CD4-positive, alpha-beta memory T cell (primary cell): Measurements from ENCODE around the gene GDAP2. TPM values are rescaled to one million over a fixed set of nuclear protein-coding genes. Genes with fewer than 3 reads are reported as not detected.

Source experiments
- CTCF ChIA-PET: fragments of 350-600 bp; sonication (Branson Sonifier 250); formaldehyde crosslinking; loops from one replicate; lab custom pipeline; 2021; ENCODE audit warnings: inconsistent platforms; ENCODE audit not compliant: partially characterized antibody; lab: Charles Lee
- POLR2A ChIA-PET: fragments of 350-600 bp; sonication (Branson Sonifier 250); formaldehyde crosslinking; loops from one replicate; lab custom pipeline; 2021; ENCODE audit not compliant: partially characterized antibody; lab: Charles Lee
- DNase-seq, 5 donors: peaks; one replicate each; pipeline versions ENCODE4 v3.0.0 to v3.0.0-alpha.2; 2020 to 2022; ENCODE audit warnings: mixed read lengths in 1 of 5
- H3K27ac ChIP-seq: one replicate; pipeline ENCODE4 v1.7.0; 2013; ENCODE audit warnings: low read depth, low read length
- H3K27me3 ChIP-seq: 2 replicates; pipeline ENCODE4 v1.7.0; 2013; ENCODE audit warnings: mild to moderate bottlenecking, low read length, moderate library complexity; ENCODE audit not compliant: insufficient read depth
- H3K36me3 ChIP-seq: 2 replicates; pipeline ENCODE4 v1.7.0; 2013; ENCODE audit warnings: mild to moderate bottlenecking, low read length, moderate library complexity; ENCODE audit not compliant: insufficient read depth
- H3K4me1 ChIP-seq: 2 replicates; pipeline ENCODE4 v1.7.0; 2013; ENCODE audit warnings: mild to moderate bottlenecking, low read length, moderate library complexity; ENCODE audit not compliant: insufficient read depth
- H3K4me3 ChIP-seq, 2 donors: one replicate each; pipeline ENCODE4 v1.7.0; 2013; ENCODE audit warnings: low read length in 2 of 2, mild to moderate bottlenecking in 1 of 2
- H3K9me3 ChIP-seq, 2 donors: one replicate each; pipeline ENCODE4 v1.7.0; 2013; ENCODE audit warnings: low read length in 2 of 2, control low read depth in 1 of 2; ENCODE audit not compliant: control insufficient read depth in 1 of 2
- H3K27ac Mint-ChIP-seq, 7 donors: one replicate each; pipeline ENCODE4 v1.8.0; 2020 to 2021; ENCODE audit warnings: mixed read lengths in 7 of 7, mild to moderate bottlenecking in 6 of 7, inconsistent platforms in 3 of 7, moderate library complexity in 3 of 7
- H3K27me3 Mint-ChIP-seq, 2 donors: one replicate each; pipeline ENCODE4 v1.8.0; 2020 to 2021; ENCODE audit warnings: mixed read lengths in 2 of 2
- H3K36me3 Mint-ChIP-seq, 2 donors: one replicate each; pipeline ENCODE4 v1.8.0; 2020 to 2021; ENCODE audit warnings: mixed read lengths in 2 of 2, inconsistent platforms in 1 of 2, mild to moderate bottlenecking in 1 of 2
- H3K4me1 Mint-ChIP-seq, 4 donors: one replicate each; pipeline ENCODE4 v1.8.0; 2020 to 2021; ENCODE audit warnings: mixed read lengths in 4 of 4, mild to moderate bottlenecking in 1 of 4
- H3K4me3 Mint-ChIP-seq, 8 donors: one replicate each; pipeline ENCODE4 v1.8.0; 2020 to 2021; ENCODE audit warnings: mixed read lengths in 8 of 8, mild to moderate bottlenecking in 7 of 8, moderate library complexity in 6 of 8, inconsistent platforms in 3 of 8
- H3K9me3 Mint-ChIP-seq, 8 donors: one replicate each; pipeline ENCODE4 v1.8.0; 2020 to 2021; ENCODE audit warnings: mixed read lengths in 8 of 8, mild to moderate bottlenecking in 5 of 8, inconsistent platforms in 3 of 8, moderate library complexity in 1 of 8
- intact Hi-C: fragments of 100-400 bp; cut with micrococcal nuclease; formaldehyde crosslinking; loops from one replicate; pipeline ENCODE4 v1.15.1; 2023
- polyA plus RNA-seq, 2 donors: library from polyadenylated mRNA; unstranded; fragments of 300-500 nt; fragmentation: Illumina TruSeq; gene quantifications; one replicate each; pipeline ENCODE4 v1.2.3, GENCODE V29; 2021
- total RNA-seq, 2 experiments: library from RNA; stranded (reverse); gene quantifications; one replicate each; pipeline ENCODE4 v1.2.3, GENCODE V29; 2021

Gene GDAP2
- total and polyA plus RNA-seq, 4 experiments from 2014 or later = 5.6 to 29.5 (median 20.1) TPM

DNA sequence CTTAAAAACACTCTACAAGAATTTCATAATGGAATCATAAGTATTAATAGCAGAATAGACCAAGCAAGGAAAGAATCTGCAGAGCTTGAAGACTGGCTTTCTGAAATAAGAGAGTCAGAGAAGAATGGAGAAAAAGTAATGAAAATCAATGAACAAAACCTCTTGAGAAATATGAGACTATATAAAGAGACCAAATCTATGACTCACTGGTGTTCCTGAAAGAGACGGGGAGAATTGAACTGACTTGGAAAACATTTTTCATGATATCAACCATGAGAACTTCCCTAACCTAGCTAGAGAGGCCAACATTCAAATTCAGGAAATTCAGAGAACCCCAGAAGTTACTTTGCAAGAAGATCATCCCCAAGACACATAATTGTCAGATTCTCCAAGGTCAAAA lies 85.6 kb downstream of the GDAP2 start:
- Histone ChIP-seq H3K36me3 (no peaks in the 10 kb centered on the region), H3K9me3 (no peaks in the 10 kb centered on the region), H3K4me1 (no peaks in the 10 kb centered on the region), H3K27ac (no peak overlapping the region), H3K27me3 (no peaks in the 10 kb centered on the region), H3K4me3 (no peak overlapping the region)
- Mint-ChIP-seq H3K36me3 (peaks cover 39 to 72% of the 10 kb centered on the region in 2 donors), H3K27ac (no peak overlapping the region), H3K4me3 (no peak overlapping the region), H3K4me1 (no peaks in the 10 kb centered on the region), H3K27me3 (no peaks in the 10 kb centered on the region), H3K9me3 (peaks cover 9 to 27% (median 22%) of the 10 kb centered on the region in 8 donors)
- CTCF ChIA-PET = no interaction called here
- intact Hi-C loops = no loop called here
- POLR2A ChIA-PET = no interaction called here
- DNase-seq = no peak

DNA sequence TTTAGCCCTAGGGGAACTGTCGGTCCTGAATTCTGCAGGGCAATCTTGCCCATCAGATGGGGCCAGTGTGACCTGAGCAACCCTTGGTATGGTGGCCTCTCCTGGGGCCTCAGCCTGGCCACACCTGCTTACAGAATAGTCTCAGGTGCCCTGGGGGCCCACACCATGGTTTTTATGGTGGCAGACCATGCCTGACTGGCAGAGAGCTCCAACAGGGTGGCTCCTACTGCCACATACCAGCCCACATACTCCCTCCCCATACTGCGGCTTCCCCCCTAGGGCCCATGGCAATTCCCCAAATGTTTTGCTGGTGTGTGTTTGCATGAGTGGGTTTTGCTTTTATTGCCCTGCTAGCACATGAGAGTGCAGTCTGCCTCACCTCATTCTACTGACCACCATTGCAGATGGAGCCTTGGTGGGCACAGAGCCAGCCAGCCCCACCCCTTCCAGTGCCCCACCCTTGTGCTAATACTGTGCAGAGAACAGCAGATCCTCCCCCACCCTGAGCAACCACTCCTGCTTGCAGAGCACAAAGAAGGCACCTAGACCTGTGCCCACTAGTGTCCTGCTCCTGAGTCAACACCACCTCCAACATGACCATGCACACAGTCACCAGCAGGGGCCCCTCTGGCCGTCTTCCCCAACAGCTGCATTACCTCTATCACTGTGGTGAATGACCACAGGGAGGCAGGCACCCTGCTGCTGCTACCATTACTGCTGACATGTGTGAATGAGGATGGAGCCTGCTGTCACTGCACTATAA lies 86.8 kb downstream of the GDAP2 start:
- Mint-ChIP-seq H3K4me1 (no peaks in the 10 kb centered on the region), H3K27ac (no peak overlapping the region), H3K36me3 (peaks cover 44 to 80% of the 10 kb centered on the region in 2 donors), H3K4me3 (no peak overlapping the region), H3K9me3 (peaks cover 9 to 32% (median 25%) of the 10 kb centered on the region in 8 donors), H3K27me3 (no peaks in the 10 kb centered on the region)
- CTCF ChIA-PET = interaction anchor here (0.6 kb wide), 1 partner anchor 339 kb away, joined by 3 read pairs; no protein-coding TSS in a partner anchor
- H3K27ac ChIP-seq = no peak overlapping the region
- H3K4me1 ChIP-seq = no peaks in the 10 kb centered on the region
- no peak overlapping the region for H3K4me3 ChIP-seq
- no peaks in the 10 kb centered on the region for H3K36me3 ChIP-seq
- no peaks in the 10 kb centered on the region for H3K9me3 ChIP-seq
- DNase-seq = no peak
- intact Hi-C loops = no loop called here
- POLR2A ChIA-PET = no interaction called here
- no peaks in the 10 kb centered on the region for H3K27me3 ChIP-seq

DNA sequence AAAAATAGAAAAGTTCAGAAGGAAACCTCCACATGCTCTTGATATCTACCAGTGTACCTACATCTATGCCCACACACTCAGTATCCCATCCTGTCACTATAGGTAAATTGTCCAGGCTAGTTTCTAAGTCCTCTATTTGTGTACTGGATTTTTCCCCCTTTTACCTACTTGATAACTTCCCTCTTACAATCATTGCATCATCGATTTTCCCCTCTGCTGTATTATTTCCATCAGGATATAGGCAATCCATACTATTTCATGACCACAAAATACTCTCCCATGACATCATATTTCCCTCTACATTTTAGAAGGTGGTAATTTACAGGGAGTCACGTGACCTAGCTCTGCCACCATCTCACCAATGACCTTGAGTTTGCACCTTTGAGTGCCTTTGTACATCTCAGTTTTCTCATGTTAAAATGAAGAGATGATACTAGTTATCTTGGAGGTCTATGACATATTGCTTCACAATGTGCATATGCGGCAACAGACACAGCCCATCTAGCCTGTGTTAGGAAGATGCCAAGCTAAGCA lies 88.2 kb downstream of the GDAP2 start:
- Histone ChIP-seq H3K9me3 (no peaks in the 10 kb centered on the region), H3K27ac (no peak overlapping the region), H3K4me3 (no peak overlapping the region), H3K36me3 (no peaks in the 10 kb centered on the region), H3K4me1 (no peaks in the 10 kb centered on the region), H3K27me3 (no peaks in the 10 kb centered on the region)
- ChIA-PET POLR2A (no interaction called here), CTCF (no interaction called here)
- H3K9me3 Mint-ChIP-seq = peaks cover 9 to 32% (median 25%) of the 10 kb centered on the region in 8 donors
- no peak for DNase-seq
- no peaks in the 10 kb centered on the region for H3K4me1 Mint-ChIP-seq
- intact Hi-C loops = no loop called here
- no peaks in the 10 kb centered on the region for H3K27me3 Mint-ChIP-seq
- H3K27ac Mint-ChIP-seq = no peak overlapping the region
- peaks cover 42 to 79% of the 10 kb centered on the region in 2 donors for H3K36me3 Mint-ChIP-seq
- H3K4me3 Mint-ChIP-seq = no peak overlapping the region

DNA sequence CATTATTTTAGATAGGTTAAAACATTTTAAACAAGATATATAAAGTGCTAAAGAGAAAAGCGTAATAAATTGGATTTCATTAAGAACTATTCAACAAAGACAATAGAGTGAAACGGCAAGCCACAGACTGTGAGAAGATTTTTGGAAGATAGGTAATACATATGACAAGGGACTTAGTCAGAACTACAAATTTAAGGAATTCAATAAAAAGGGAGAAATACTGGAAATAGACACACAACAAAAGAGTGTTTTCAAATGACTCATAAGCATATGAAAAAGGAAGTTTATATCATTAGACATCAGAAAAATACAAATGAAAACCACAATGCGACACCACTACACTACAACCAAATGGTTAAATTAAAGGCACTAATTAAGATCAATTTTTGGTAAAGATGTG lies 90.5 kb downstream of the GDAP2 start:
- Mint-ChIP-seq H3K27ac (no peak overlapping the region), H3K4me1 (no peaks in the 10 kb centered on the region), H3K9me3 (peaks cover 1 to 12% (median 8%) of the 10 kb centered on the region in 8 donors), H3K36me3 (peaks cover 23 to 57% of the 10 kb centered on the region in 2 donors), H3K4me3 (no peak overlapping the region), H3K27me3 (no peaks in the 10 kb centered on the region)
- no peaks in the 10 kb centered on the region for H3K4me1 ChIP-seq
- no peaks in the 10 kb centered on the region for H3K27me3 ChIP-seq
- intact Hi-C loops = no loop called here
- no peaks in the 10 kb centered on the region for H3K9me3 ChIP-seq
- no peak overlapping the region for H3K27ac ChIP-seq
- CTCF ChIA-PET = no interaction called here
- no peak for DNase-seq
- H3K4me3 ChIP-seq = no peak overlapping the region
- POLR2A ChIA-PET = no interaction called here
- H3K36me3 ChIP-seq = no peaks in the 10 kb centered on the region

DNA sequence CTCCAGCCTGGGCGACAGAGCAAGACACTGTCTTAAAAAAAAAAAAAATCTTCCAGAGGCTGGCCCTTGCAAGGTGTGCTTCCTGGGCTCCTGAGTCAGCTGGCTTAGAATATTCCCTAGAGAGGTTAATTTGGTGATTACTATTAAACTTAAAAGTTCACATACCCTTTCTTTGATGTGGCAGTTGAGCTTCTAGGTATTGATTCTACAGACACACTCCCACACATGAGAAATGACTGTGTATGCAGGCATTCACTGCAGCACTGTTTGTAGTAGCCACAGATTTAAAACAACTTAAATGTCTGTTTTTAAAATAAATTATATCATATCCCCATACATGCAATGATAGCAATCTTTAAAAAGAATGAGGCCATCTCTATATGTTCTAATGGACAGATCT lies 93.4 kb downstream of the GDAP2 start:
- H3K27me3 Mint-ChIP-seq = peaks cover 0 to 1% of the 10 kb centered on the region in 2 donors
- CTCF ChIA-PET = interaction anchor here (0.7 kb wide), 1 partner anchor 670 kb away, joined by 3 read pairs; no protein-coding TSS in a partner anchor

DNA sequence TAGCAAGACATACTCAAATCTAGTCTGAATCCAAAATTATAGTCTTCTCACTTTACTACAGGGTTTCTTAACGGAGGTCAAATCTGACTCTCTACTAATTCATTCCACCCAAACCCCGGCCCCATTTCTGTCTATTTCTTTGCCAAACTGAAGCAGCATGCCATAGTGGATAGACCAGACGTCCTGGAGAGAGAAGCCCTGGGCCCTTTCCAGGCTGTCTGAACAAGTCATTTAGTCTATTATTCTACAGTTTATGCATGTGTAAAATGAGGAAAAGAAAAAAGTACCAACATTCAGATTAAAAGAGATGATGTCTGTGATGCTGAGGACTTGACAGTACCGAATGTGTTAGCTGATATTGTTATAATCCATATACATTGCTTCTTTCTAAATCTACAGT lies 95.0 kb downstream of the GDAP2 start:
- no peak overlapping the region for H3K27ac Mint-ChIP-seq

More for the DNA sequence above, 93.4 kb downstream of the GDAP2 start:
- H3K4me3 ChIP-seq = no peak overlapping the region
- no peaks in the 10 kb centered on the region for H3K4me1 ChIP-seq
- H3K27ac ChIP-seq = no peak overlapping the region
- Mint-ChIP-seq H3K4me1 (no peaks in the 10 kb centered on the region), H3K27ac (no peak overlapping the region), H3K36me3 (peaks cover 9 to 35% of the 10 kb centered on the region in 2 donors), H3K4me3 (no peak overlapping the region), H3K9me3 (peaks cover 1 to 17% (median 10%) of the 10 kb centered on the region in 8 donors)
- H3K36me3 ChIP-seq = no peaks in the 10 kb centered on the region
- DNase-seq = no peak
- POLR2A ChIA-PET = no interaction called here
- intact Hi-C loops = no loop called here
- H3K9me3 ChIP-seq = no peaks in the 10 kb centered on the region
- no peaks in the 10 kb centered on the region for H3K27me3 ChIP-seq

DNA sequence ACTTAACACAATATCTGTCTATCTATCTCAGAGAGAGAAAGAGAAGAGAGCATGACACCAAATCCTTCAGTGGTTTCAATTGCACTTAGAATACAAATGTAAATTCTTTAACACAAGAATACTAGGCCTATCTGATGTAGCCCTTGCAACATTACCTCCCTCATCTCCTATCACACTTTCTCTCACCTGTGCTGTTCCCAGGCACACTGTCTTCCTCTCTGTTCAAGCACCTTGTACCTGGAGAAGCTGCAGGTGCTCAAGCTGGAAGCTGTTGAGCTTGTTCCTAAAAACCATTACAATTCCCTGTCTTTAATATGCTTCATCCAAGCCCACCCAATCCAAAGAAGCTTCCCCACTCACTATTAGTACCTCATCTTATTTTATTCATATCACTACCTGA lies 97.0 kb downstream of the GDAP2 start:
- H3K4me1 ChIP-seq = no peaks in the 10 kb centered on the region
- H3K27ac Mint-ChIP-seq = no peak overlapping the region
- no peak overlapping the region for H3K27ac ChIP-seq
- peaks cover 0 to 23% (median 17%) of the 10 kb centered on the region in 8 donors for H3K9me3 Mint-ChIP-seq
- CTCF ChIA-PET = no interaction called here
- H3K9me3 ChIP-seq = no peaks in the 10 kb centered on the region
- H3K36me3 ChIP-seq = no peaks in the 10 kb centered on the region
- POLR2A ChIA-PET = no interaction called here
- no peaks in the 10 kb centered on the region for H3K4me1 Mint-ChIP-seq
- peaks cover 2 to 6% of the 10 kb centered on the region in 2 donors for H3K27me3 Mint-ChIP-seq
- H3K36me3 Mint-ChIP-seq = peaks cover 0 to 5% of the 10 kb centered on the region in 2 donors
- H3K4me3 Mint-ChIP-seq = no peak overlapping the region
- H3K27me3 ChIP-seq = no peaks in the 10 kb centered on the region
- no peak for DNase-seq
- intact Hi-C loops = no loop called here
- no peak overlapping the region for H3K4me3 ChIP-seq

More for the DNA sequence above, 95.0 kb downstream of the GDAP2 start:
- CTCF ChIA-PET = no interaction called here
- no peak overlapping the region for H3K27ac ChIP-seq
- no peak overlapping the region for H3K4me3 ChIP-seq
- H3K4me3 Mint-ChIP-seq = no peak overlapping the region
- H3K4me1 Mint-ChIP-seq = no peaks in the 10 kb centered on the region
- no peaks in the 10 kb centered on the region for H3K9me3 ChIP-seq
- H3K4me1 ChIP-seq = no peaks in the 10 kb centered on the region
- POLR2A ChIA-PET = no interaction called here
- H3K27me3 Mint-ChIP-seq = peaks cover 1 to 2% of the 10 kb centered on the region in 2 donors
- no peaks in the 10 kb centered on the region for H3K36me3 ChIP-seq
- intact Hi-C loops = no loop called here
- H3K36me3 Mint-ChIP-seq = peaks cover 6 to 20% of the 10 kb centered on the region in 2 donors
- no peak for DNase-seq
- no peaks in the 10 kb centered on the region for H3K27me3 ChIP-seq
- peaks cover 1 to 24% (median 17%) of the 10 kb centered on the region in 8 donors for H3K9me3 Mint-ChIP-seq
